Islet of Langerhans (tissue), 1 donor: Measurements from ENCODE around the gene NDUFA12.
"Not testable (repeated sequence)": the region's sequence is repeated elsewhere in the genome, so short reads cannot be mapped to it uniquely, and the experiment has no call there.

Experiments used
- FAIRE-seq: peaks from one replicate; lab custom pipeline; 2011; peaks lifted over from hg19 to GRCh38; lab: Jason Lieb, UNC

NDUFA12 gene

GRCh38 chr12:95003213-95003920 is at the start of gene NDUFA12:
NDUFA12 (minus strand) TSS chr12:95003697; CDS start chr12:95003680, 17 bp downstream.
- FAIRE-seq, result peak; percentile 94

GRCh38 chr12:95051241-95051640 is 47.7 kb upstream of the NDUFA12 start:
- no peak for FAIRE-seq

- no peak for FAIRE-seq
Measured at GRCh38 chr12:95037906-95038305, 34.4 kb upstream of the NDUFA12 start.

- no peak for FAIRE-seq
Measured at GRCh38 chr12:95034750-95035149, 31.3 kb upstream of the NDUFA12 start.

- no peak for FAIRE-seq
Measured at GRCh38 chr12:95022477-95022876, 19.0 kb upstream of the NDUFA12 start.

GRCh38 chr12:95017482-95017881 is 14.0 kb upstream of the NDUFA12 start:
- no peak for FAIRE-seq

- no peak for FAIRE-seq
Measured at GRCh38 chr12:95016120-95016519, 12.6 kb upstream of the NDUFA12 start.

GRCh38 chr12:95014554-95014953 is 11.1 kb upstream of the NDUFA12 start:
- FAIRE-seq, result no peak

- no peak for FAIRE-seq
Measured at GRCh38 chr12:95006206-95006605, 2.7 kb upstream of the NDUFA12 start.

- no peak for FAIRE-seq
Measured at GRCh38 chr12:95004610-95005009, 1.1 kb upstream of the NDUFA12 start.

GRCh38 chr12:95003921-95004272 is 400 bp upstream of the NDUFA12 start:
- FAIRE-seq, result no peak

GRCh38 chr12:95002754-95003153 is 743 bp downstream of the NDUFA12 start:
- no peak for FAIRE-seq

- no peak for FAIRE-seq
Measured at GRCh38 chr12:94998326-94998725, 5.2 kb downstream of the NDUFA12 start.

- no peak for FAIRE-seq
Measured at GRCh38 chr12:94997726-94998125, 5.8 kb downstream of the NDUFA12 start.

- FAIRE-seq, result no peak
Measured at GRCh38 chr12:94997061-94997460, 6.4 kb downstream of the NDUFA12 start.

- FAIRE-seq, result no peak
Measured at GRCh38 chr12:94994312-94994711, 9.2 kb downstream of the NDUFA12 start.

- not testable (repeated sequence) for FAIRE-seq
Measured at GRCh38 chr12:94993855-94994254, 9.6 kb downstream of the NDUFA12 start.

- FAIRE-seq, result no peak
Measured at GRCh38 chr12:94990222-94990621, 13.3 kb downstream of the NDUFA12 start.

GRCh38 chr12:94988471-94988870 is 15.0 kb downstream of the NDUFA12 start:
- no peak for FAIRE-seq

- no peak for FAIRE-seq
Measured at GRCh38 chr12:94987801-94988200, 15.7 kb downstream of the NDUFA12 start.

GRCh38 chr12:94987076-94987669 is 16.3 kb downstream of the NDUFA12 start:
- FAIRE-seq, result no peak

GRCh38 chr12:94985099-94985498 is 18.4 kb downstream of the NDUFA12 start:
- not testable (repeated sequence) for FAIRE-seq

GRCh38 chr12:94983321-94983720 is 20.2 kb downstream of the NDUFA12 start:
- no peak for FAIRE-seq

- FAIRE-seq, result no peak
Measured at GRCh38 chr12:94982456-94982855, 21.0 kb downstream of the NDUFA12 start.
